GM21360 (cell line): ENCODE data around the gene ARHGAP26.

Source experiments
- ATAC-seq: cut with Tn5 transposase; IDR thresholded peaks from one replicate; pipeline ENCODE4 v1.9.1; 2021; ENCODE audit warnings: mild to moderate bottlenecking, moderate library complexity; ENCODE audit not compliant: unreplicated experiment

The ARHGAP26 gene

DNA sequence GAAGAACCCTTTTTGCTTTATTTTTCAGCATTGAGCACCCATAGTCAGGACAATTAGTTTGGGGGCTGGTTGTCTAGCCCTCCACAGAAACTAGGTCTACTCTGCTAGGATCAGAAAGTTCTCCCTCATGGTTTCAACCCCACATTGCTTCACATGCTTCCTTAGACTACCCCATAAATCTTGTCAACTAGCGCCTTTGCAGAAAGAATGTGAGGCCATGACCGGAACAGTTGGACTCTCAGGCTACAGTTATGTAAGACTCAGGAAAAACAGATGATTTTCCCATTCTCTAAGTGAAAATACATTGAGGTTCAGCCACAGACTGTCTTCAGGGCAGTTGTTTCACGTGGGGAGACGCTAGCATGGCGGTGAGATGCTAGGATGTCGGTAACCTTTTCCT is 377.7 kb downstream of the ARHGAP26 start:
- ATAC-seq: no peak

- no peak for ATAC-seq
Measured at GRCh38 chr5:143148771-143149170, 378.6 kb downstream of the ARHGAP26 start.

- no peak for ATAC-seq
Measured at GRCh38 chr5:143149759-143150158, 379.6 kb downstream of the ARHGAP26 start.

GRCh38 chr5:143151056-143151700 is 381.0 kb downstream of the ARHGAP26 start:
- ATAC-seq: no peak

DNA sequence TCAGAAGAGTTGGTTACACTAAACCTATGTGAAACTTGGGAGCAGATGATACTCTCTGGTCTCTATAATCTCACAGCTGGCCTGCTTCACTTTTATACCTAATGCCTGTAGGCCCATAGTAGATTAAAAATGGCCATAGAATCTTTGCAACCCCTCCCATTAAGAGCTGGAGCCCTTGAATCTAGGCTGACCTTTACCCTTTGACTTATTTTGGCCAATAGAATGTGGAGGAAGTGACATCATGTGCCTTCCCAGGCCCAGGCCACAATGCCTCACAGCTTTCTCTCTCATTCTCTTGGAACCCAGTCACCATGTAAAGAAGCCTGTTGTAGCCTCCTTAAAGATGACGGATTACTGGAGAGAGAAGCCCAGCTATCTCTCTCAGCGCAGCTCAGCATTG is 382.3 kb downstream of the ARHGAP26 start:
- no peak for ATAC-seq

- no peak for ATAC-seq
Measured at GRCh38 chr5:143153332-143154119, 383.3 kb downstream of the ARHGAP26 start.

DNA sequence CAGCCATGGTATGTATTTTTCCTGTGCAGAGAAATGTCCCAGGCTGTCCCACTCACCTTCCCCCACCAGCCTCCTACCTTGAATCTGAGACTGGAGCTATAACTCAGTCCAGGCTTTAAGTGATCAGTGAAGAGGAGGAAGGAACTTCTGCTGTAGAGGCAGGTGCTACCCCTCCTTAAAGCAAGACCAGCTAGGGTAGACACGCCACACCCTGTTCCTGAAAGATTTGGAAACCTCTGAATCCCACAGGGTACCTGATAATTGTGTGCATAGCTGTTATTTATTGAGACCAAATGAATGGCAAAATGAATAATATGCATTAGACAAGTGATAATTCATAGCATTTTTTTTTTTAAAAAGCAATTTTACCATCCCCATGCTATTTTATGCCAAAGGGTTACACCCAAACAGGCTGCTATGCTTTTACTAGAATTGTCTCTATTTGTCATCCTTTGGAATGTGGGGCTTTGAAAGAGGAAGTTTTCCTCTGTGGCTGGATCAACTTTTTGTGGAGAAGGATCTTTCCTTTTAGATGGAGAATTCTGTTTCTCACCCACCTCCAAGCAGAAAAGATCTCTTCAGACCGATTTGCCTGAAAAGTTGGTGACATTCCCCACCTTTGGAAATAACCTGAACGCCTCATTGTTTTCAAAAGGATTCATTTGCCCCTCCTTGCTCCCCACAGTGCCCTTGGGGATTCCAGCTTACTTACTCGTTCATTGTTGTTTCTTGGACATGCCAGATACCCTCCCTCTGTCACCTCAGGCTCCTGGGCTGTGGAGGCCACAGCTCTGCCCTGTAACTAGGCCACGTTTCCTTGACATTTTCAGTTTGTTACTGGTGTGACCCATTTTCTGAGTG is 384.6 kb downstream of the ARHGAP26 start:
- no peak for ATAC-seq

- ATAC-seq: no peak
Measured at GRCh38 chr5:143155455-143155854, 385.3 kb downstream of the ARHGAP26 start.

GRCh38 chr5:143156086-143156485 is 385.9 kb downstream of the ARHGAP26 start:
- ATAC-seq: no peak

DNA sequence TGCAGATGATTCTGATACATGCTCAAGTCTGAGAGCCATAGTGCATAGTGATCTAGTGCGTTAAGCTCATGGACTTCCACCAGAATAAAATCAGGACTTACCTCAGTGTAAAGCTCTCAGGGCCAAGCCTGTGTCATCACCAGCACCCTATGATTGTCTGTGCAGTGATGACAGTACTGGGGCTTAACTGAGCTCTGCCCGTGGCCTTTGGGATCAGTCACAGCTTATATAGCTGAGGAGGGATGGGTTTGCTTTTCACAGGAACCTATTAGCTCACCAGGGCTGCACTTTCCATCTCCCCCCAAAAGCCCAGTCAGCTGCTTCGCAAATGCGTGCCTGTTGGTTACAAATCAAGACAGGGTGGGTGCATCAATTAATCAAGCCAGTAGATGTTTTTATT is 386.4 kb downstream of the ARHGAP26 start:
- no peak for ATAC-seq

DNA sequence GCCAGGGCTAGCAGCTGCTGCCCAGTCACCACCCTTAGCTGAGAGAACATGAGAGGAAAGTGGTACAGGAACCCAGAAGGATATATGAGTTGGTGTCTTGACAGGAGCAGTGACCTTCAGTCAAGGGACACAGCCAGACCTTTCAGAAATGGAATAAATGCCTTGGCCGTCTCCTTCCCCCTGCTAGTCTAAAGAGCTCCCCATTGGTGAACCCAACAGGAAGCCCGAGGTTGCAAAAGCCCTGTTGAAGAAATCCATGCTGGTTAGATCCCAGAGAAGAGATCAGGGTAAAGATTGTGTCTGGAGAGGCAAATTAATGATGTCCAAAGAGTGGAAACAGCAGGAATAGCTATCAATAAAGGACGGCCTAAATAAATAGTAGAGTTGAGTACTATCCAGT is 388.9 kb downstream of the ARHGAP26 start:
- no peak for ATAC-seq

DNA sequence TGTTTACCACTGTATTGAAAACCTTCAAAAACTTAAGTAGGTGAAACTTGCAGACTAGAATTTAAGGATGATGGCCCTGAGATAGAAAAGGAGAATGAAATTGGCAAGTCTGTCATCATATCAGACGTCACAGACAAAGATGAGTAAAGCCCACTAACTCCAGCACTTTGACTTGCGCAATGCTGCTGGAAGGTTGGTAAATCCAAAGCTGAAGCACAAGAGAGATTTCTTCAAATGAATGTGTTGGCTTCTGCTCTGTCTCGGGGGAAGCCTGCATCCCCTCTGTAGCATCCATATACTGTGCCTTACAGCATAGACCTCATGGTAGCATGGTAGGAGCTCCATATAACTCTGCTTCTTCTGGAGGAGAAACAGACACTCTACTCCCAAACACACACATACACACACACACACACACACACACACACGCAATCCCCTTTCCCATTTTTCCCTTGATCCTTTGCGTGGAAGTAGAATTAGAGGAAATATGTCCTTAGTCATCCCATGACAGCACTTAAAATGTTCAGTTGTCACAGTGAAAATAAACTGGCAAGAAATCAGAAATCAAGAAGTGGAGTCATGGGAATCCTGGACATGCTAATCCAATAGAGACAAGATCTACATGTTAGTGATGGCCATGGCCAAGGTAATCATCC is 391.8 kb downstream of the ARHGAP26 start:
- ATAC-seq: no peak

DNA sequence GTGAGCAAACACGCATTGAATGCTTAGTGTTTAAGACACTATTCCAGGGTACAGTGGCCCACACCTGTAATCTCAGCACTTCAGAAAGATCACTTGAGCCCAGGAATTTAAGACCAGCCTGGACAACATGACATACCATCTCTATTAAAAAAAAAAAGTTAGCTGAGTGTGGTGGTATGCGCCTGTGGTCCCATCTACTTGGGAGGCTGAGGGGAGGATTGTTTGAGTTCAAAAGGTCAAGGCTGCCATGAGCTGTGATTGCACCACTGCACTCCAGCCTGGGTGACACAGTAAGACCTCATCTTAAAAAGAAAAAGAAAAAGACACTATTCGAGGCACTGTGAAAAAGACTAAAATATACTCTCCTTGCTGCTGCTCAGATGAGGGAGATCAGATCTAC is 392.6 kb downstream of the ARHGAP26 start:
- ATAC-seq: no peak

GRCh38 chr5:143164557-143164956 is 394.4 kb downstream of the ARHGAP26 start:
- ATAC-seq: no peak

- no peak for ATAC-seq
Measured at GRCh38 chr5:143165049-143165880, 395.1 kb downstream of the ARHGAP26 start.

GRCh38 chr5:143166090-143166489 is 395.9 kb downstream of the ARHGAP26 start:
- ATAC-seq: no peak

DNA sequence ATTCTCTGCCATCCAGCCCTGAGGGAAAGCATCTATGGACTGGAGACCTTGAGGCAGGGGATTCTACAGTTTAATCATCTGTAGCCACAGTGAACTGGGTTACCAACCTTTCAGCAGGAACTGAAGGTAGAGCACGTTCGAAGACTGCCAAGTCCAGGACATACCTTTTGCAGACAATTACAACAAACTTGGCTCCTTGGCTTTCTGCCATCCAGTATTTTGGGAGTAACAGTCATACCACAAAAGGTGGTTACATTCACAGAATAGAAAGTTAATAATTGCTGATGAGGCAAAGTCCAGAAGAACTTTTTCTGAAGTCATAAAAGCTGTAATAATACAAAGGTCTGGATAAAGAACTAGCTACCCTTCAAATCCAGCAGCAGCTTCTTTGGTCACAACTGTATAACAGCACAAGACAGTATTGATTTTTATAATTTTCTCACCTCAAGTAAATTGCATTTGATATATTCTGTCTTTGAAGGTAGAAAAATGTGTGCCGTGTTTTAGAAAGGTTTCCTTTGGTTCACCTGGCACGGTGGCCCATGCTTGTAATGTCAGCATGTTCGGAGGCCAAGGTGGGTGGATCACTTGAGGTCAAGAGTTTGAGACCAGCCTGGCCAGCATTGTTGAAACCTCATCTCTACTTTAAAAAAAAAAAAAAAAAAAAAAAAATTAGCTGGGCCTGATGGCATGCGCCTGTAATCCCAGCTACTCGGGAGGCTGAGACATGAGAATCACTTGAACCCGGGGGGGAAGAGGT is 396.7 kb downstream of the ARHGAP26 start:
- ATAC-seq: no peak

DNA sequence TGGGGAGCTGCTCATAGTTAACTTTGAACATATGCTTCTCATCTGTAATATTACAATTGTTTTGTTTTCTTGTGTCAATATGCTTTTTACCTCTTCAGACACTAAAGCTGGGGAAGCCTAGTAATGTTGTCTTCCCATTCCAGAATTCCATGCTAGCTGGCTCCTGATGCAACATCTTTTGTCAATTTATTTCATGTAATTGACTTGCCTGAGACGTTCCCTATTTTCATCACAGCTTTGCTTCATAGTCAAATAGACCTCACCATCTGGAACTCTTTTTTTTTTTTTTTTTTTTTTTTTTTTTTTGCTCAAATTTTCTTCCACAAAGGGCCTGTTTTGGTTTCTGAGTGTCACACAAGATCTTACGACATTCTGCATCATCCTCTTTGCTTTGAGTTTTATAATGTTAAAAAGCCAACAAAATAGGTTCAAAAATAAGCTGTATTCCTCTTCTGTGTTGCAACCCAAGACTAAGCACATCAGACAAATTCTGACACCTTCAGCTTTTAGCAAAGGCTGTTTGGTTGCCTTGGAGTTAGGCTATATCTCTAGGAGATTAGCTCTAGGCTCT is 398.1 kb downstream of the ARHGAP26 start:
- no peak for ATAC-seq
